MCF 10A (cell line): ENCODE results near the gene GPC5. TPM values are rescaled to one million over a fixed set of nuclear protein-coding genes. Genes with fewer than 3 reads are reported as not detected.

ENCODE experiments used
- BruUV-seq: library from RNA; stranded (reverse); fragments of 400-500 nt; replicated peaks from 2 replicates; lab custom pipeline; 2021; lab: Mats Ljungman, UMichigan
- CTCF ChIA-PET: fragments of 300-600 bp; sonication (Branson Sonifier 250); formaldehyde crosslinking; extraction: SDS; loops from one replicate; lab custom pipeline; 2021; ENCODE audit warnings: antibody characterized with exemption, inconsistent platforms; lab: Yijun Ruan, JAX
- POLR2A ChIA-PET: fragments of 300-600, 350-650 bp; sonication (Branson Sonifier 250); formaldehyde crosslinking; extraction: SDS; loops from one replicate; lab custom pipeline; 2020; ENCODE audit warnings: antibody characterized with exemption, inconsistent platforms; lab: Yijun Ruan, JAX
- DNase-seq: peaks from one replicate; pipeline ENCODE4 v3.0.0-alpha.2; 2018; ENCODE audit not compliant: unreplicated experiment
- H3K27ac Mint-ChIP-seq: one replicate; pipeline ENCODE4 v1.8.0; 2022; ENCODE audit warnings: mild to moderate bottlenecking, low read depth, mixed read lengths; ENCODE audit not compliant: unreplicated experiment
- H3K27me3 Mint-ChIP-seq: one replicate; pipeline ENCODE4 v1.8.0; 2022; ENCODE audit warnings: mixed read lengths; ENCODE audit not compliant: insufficient read depth, unreplicated experiment
- H3K36me3 Mint-ChIP-seq: one replicate; pipeline ENCODE4 v1.8.0; 2022; ENCODE audit warnings: mild to moderate bottlenecking, moderate library complexity, mixed read lengths; ENCODE audit not compliant: insufficient read depth, unreplicated experiment
- H3K4me1 Mint-ChIP-seq: one replicate; pipeline ENCODE4 v1.8.0; 2022; ENCODE audit warnings: mixed read lengths; ENCODE audit not compliant: insufficient read depth, unreplicated experiment
- H3K4me3 Mint-ChIP-seq: one replicate; pipeline ENCODE4 v1.8.0; 2022; ENCODE audit warnings: mild to moderate bottlenecking, moderate library complexity, mixed read lengths; ENCODE audit not compliant: unreplicated experiment
- H3K9me3 Mint-ChIP-seq: one replicate; pipeline ENCODE4 v1.8.0; 2022; ENCODE audit warnings: mixed read lengths; ENCODE audit not compliant: unreplicated experiment
- intact Hi-C: fragments of 100-400 bp; cut with micrococcal nuclease; formaldehyde crosslinking; loops from 2 replicates; pipeline ENCODE4 v1.14.1; 2022
- total RNA-seq: library from RNA; stranded (reverse); gene quantifications from 2 replicates; pipeline ENCODE4 v1.2.3, GENCODE V29; 2022
- TF ChIP-seq, protein P1 (sequence below): fragments of 200-600 bp; IDR thresholded peaks from one replicate; pipeline ENCODE4 v1.8.0; 2022; ENCODE audit warnings: antibody characterized with exemption, mild to moderate bottlenecking; ENCODE audit not compliant: unreplicated experiment

Gene GPC5
- total RNA-seq, 1 experiment from 2014 or later, result not detected

DNA sequence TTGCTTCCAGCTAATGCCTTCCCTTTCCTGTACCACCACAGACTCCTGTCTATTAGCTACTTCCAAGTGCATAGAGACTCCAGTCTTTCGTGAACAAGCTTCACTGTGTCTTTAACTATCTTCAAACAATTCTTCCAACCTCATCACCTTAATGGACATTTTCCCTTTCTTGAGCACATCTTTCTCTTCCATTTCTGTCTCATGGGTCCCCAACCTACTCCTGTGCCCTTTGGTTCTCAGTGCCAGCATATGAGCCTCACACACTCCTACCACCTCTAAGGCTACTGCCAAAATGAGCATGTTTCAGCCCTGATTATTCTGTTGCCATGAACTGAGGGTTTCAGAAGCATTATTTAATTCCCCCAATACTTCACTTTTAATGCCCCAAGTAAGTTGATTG, 360.3 kb downstream of the GPC5 start:
- intact Hi-C loops, result no loop called here
- Mint-ChIP-seq H3K36me3 (no peaks in the 10 kb centered on the region), H3K9me3 (no peaks in the 10 kb centered on the region), H3K4me1 (no peaks in the 10 kb centered on the region), H3K27ac (no peak overlapping the region), H3K4me3 (no peak overlapping the region), H3K27me3 (peaks cover 82% of the 10 kb centered on the region)
- CTCF ChIA-PET, result interaction anchor here (0.6 to 1.0 kb wide), 2 partner anchors 36 to 353 kb away, joined by 3 read pairs; no protein-coding TSS in a partner anchor
- DNase-seq, result no peak
- POLR2A ChIA-PET, result no interaction called here
- BruUV-seq, result no TSS peak
- TF ChIP-seq, protein P1, sequence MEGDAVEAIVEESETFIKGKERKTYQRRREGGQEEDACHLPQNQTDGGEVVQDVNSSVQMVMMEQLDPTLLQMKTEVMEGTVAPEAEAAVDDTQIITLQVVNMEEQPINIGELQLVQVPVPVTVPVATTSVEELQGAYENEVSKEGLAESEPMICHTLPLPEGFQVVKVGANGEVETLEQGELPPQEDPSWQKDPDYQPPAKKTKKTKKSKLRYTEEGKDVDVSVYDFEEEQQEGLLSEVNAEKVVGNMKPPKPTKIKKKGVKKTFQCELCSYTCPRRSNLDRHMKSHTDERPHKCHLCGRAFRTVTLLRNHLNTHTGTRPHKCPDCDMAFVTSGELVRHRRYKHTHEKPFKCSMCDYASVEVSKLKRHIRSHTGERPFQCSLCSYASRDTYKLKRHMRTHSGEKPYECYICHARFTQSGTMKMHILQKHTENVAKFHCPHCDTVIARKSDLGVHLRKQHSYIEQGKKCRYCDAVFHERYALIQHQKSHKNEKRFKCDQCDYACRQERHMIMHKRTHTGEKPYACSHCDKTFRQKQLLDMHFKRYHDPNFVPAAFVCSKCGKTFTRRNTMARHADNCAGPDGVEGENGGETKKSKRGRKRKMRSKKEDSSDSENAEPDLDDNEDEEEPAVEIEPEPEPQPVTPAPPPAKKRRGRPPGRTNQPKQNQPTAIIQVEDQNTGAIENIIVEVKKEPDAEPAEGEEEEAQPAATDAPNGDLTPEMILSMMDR, result no peak

DNA sequence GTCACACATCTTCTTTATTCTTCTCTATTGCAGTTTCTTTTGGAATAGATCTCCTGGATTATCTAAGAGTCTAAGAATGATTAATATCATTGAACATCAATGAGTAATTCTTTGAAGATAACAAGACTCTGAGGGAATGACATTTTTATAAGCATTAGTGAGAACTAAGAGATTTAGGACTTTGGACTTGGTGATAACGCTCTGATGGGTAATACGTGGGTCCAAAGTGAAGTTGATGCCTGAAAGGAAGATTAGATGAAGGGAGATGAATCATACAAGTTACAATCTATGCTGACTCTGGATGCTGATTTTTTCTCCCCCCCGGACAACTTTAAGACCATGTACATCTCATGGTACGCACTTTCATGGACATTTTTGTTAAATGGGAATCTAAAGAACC, 364.5 kb downstream of the GPC5 start:
- no TSS peak for BruUV-seq
- ChIA-PET CTCF (no interaction called here), POLR2A (no interaction called here)
- no peak overlapping the region for H3K4me3 Mint-ChIP-seq
- DNase-seq, result no peak
- no peak overlapping the region for H3K27ac Mint-ChIP-seq
- no peaks in the 10 kb centered on the region for H3K4me1 Mint-ChIP-seq
- no peaks in the 10 kb centered on the region for H3K36me3 Mint-ChIP-seq
- H3K27me3 Mint-ChIP-seq, result peaks cover 95% of the 10 kb centered on the region
- TF ChIP-seq, protein P1, result no peak
- no peaks in the 10 kb centered on the region for H3K9me3 Mint-ChIP-seq
- intact Hi-C loops, result no loop called here

DNA sequence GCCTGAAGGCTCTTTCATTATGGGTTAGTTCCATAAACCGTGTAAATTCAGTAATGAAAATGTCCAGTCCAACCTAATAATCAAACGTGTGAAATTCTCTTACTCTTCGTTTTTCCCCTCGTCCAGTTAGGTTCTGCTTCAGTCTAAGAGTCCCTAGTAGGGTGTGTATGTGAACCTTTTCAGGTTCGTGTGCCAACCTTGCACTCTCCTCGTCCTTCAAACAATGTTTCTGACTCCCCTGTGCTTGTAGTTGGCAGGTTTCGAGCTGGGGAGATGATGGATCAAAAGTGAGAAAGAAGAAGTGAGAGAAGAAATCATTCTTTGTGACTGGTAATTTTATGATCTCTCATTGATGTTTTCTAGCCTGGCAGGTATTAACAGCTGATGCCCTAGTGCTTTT, 366.1 kb downstream of the GPC5 start:
- no peak for DNase-seq
- peaks cover 89% of the 10 kb centered on the region for H3K27me3 Mint-ChIP-seq
- no peaks in the 10 kb centered on the region for H3K9me3 Mint-ChIP-seq
- no peaks in the 10 kb centered on the region for H3K4me1 Mint-ChIP-seq
- no TSS peak for BruUV-seq
- ChIA-PET POLR2A (no interaction called here), CTCF (interaction anchor here (0.6 kb wide), 1 partner anchor 383 kb away, joined by 4 read pairs; no protein-coding TSS in a partner anchor)
- H3K36me3 Mint-ChIP-seq, result no peaks in the 10 kb centered on the region
- TF ChIP-seq, protein P1, result no peak
- intact Hi-C loops, result no loop called here
- no peak overlapping the region for H3K27ac Mint-ChIP-seq
- H3K4me3 Mint-ChIP-seq, result no peak overlapping the region

DNA sequence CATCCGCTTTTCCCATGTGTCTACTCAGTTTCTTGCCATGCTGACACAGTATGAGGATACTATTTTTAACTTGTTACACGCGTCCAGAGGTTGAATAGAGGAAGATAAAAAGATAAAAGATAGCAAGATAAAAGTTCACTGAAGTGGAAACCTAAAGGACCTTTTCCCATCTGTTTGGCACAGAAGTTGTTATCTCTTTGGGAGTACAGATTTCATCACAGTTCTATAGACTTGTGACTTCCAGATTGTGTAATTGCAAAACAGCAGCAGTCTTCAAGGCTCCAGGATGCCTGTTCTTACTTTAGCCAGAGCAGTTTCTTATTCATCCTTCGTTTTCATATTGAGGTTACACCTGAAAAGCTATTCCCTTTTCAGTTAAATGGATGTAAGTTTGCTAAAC, 369.2 kb downstream of the GPC5 start:
- no peak for DNase-seq
- CTCF ChIA-PET, result interaction anchor here (0.6 kb wide), 1 partner anchor 357 kb away, joined by 3 read pairs; no protein-coding TSS in a partner anchor

More for the DNA sequence above, 369.2 kb downstream of the GPC5 start:
- intact Hi-C loops, result no loop called here
- no TSS peak for BruUV-seq
- Mint-ChIP-seq H3K9me3 (no peaks in the 10 kb centered on the region), H3K4me1 (no peaks in the 10 kb centered on the region), H3K27me3 (peaks cover 87% of the 10 kb centered on the region), H3K27ac (no peak overlapping the region), H3K36me3 (no peaks in the 10 kb centered on the region), H3K4me3 (no peak overlapping the region)
- TF ChIP-seq, protein P1, result no peak
- POLR2A ChIA-PET, result no interaction called here
